ENCODE data around the gene KRTDAP.

GRCh38 chr19:35457173-35457572 lies 33.1 kb downstream of the KRTDAP start:
- no peak for TF ChIP-seq USF2 (IDR thresholded peaks at IDR 0.05; ENCODE audit: borderline replicate concordance, low read depth, low read length)
- no peak for TF ChIP-seq MAX (IDR thresholded peaks at IDR 0.05; ENCODE audit: low read depth)
- TF ChIP-seq CTCF (IDR thresholded peaks at IDR 0.05) = no peak
- TF ChIP-seq TAF1 (IDR thresholded peaks at IDR 0.05; ENCODE audit: borderline replicate concordance, low read depth, low read length) = no peak
- TF ChIP-seq EZH2phosphoT487 (IDR thresholded peaks at IDR 0.05; ENCODE audit: borderline replicate concordance, low read depth) = no peak
- TF ChIP-seq GABPA (IDR thresholded peaks at IDR 0.05; ENCODE audit: low read depth) = no peak
- no peak for TF ChIP-seq CHD2 (IDR thresholded peaks at IDR 0.05; ENCODE audit: low read length, partially characterized antibody)
- no peak for TF ChIP-seq POLR2AphosphoS5 (IDR thresholded peaks at IDR 0.05; ENCODE audit: low read depth, low read length)
- no peak for TF ChIP-seq NRF1 (IDR thresholded peaks at IDR 0.05; ENCODE audit: low read depth, low read length)
- TF ChIP-seq REST (IDR thresholded peaks at IDR 0.05; ENCODE audit: low read depth, low read length) = no peak
- TF ChIP-seq SIN3A (IDR thresholded peaks at IDR 0.05; ENCODE audit: borderline replicate concordance, low read depth, low read length) = no peak
- no peak for TF ChIP-seq ELF1 (IDR thresholded peaks at IDR 0.05)

Measured in SK-N-SH (cell line).